Naive thymus-derived CD4-positive, alpha-beta T cell (primary cell): ENCODE results near the gene LRBA. TPM values are rescaled to one million over a fixed set of nuclear protein-coding genes. Genes with fewer than 3 reads are reported as not detected.

Experiments used
- ATAC-seq: fragments of 150-1000 bp; cut with Tn5 transposase; 2 replicates; pipeline ENCODE4 v1.10.0; 2021; ENCODE audit warnings: mild to moderate bottlenecking, moderate library complexity
- CTCF ChIA-PET: fragments of 350-600 bp; sonication (Branson Sonifier 250); formaldehyde crosslinking; loops from one replicate; lab custom pipeline; 2021; ENCODE audit warnings: antibody characterized with exemption; lab: Charles Lee
- POLR2A ChIA-PET: fragments of 350-600 bp; sonication (Branson Sonifier 250); formaldehyde crosslinking; loops from one replicate; lab custom pipeline; 2021; ENCODE audit warnings: antibody characterized with exemption, inconsistent platforms; lab: Charles Lee
- DNase-seq, 9 donors: peaks; one replicate each; pipeline versions ENCODE4 v3.0.0 to v3.0.0-alpha.2; 2020 to 2022; ENCODE audit warnings: mixed read lengths in 1 of 9
- H3K27ac ChIP-seq: one replicate; pipeline ENCODE4 v1.7.0; 2013; ENCODE audit warnings: mild to moderate bottlenecking, low read depth, low read length, moderate library complexity
- H3K27me3 ChIP-seq, 2 donors: one replicate each; pipeline ENCODE4 v1.7.0; 2013; ENCODE audit warnings: low read length in 2 of 2, mild to moderate bottlenecking in 2 of 2, moderate library complexity in 2 of 2; ENCODE audit not compliant: control insufficient read depth in 2 of 2, insufficient read depth in 2 of 2
- H3K36me3 ChIP-seq, 3 experiments: 1 replicate in 2 of 3; 2 replicates in 1 of 3; pipeline ENCODE4 v1.7.0; 2013; ENCODE audit warnings: low read length in 3 of 3, mild to moderate bottlenecking in 3 of 3, moderate library complexity in 1 of 3; ENCODE audit not compliant: insufficient read depth in 3 of 3, control insufficient read depth in 2 of 3
- H3K4me1 ChIP-seq, 2 donors: one replicate each; pipeline ENCODE4 v1.7.0; 2013; ENCODE audit warnings: low read length in 2 of 2, mild to moderate bottlenecking in 2 of 2, moderate library complexity in 1 of 2; ENCODE audit not compliant: control insufficient read depth in 2 of 2, insufficient read depth in 2 of 2
- H3K4me3 ChIP-seq: 2 replicates; pipeline ENCODE4 v1.7.0; 2013; ENCODE audit warnings: mild to moderate bottlenecking, low read length
- H3K9me3 ChIP-seq, 3 experiments: 1 replicate in 2 of 3; 2 replicates in 1 of 3; pipeline ENCODE4 v1.7.0; 2013; ENCODE audit warnings: low read length in 3 of 3; ENCODE audit not compliant: control insufficient read depth in 2 of 3
- H3K27ac Mint-ChIP-seq, 9 donors: one replicate each; pipeline ENCODE4 v1.8.0; 2020 to 2022; ENCODE audit warnings: mixed read lengths in 9 of 9, mild to moderate bottlenecking in 8 of 9, moderate library complexity in 5 of 9, inconsistent platforms in 2 of 9
- H3K27me3 Mint-ChIP-seq, 5 donors: one replicate each; pipeline ENCODE4 v1.8.0; 2021 to 2022; ENCODE audit warnings: mixed read lengths in 5 of 5, mild to moderate bottlenecking in 1 of 5
- H3K36me3 Mint-ChIP-seq, 5 donors: one replicate each; pipeline ENCODE4 v1.8.0; 2020 to 2022; ENCODE audit warnings: mixed read lengths in 5 of 5, mild to moderate bottlenecking in 3 of 5, inconsistent platforms in 1 of 5
- H3K4me1 Mint-ChIP-seq, 7 donors: one replicate each; pipeline ENCODE4 v1.8.0; 2020 to 2022; ENCODE audit warnings: mixed read lengths in 7 of 7, mild to moderate bottlenecking in 3 of 7, inconsistent platforms in 1 of 7
- H3K4me3 Mint-ChIP-seq, 10 donors: one replicate each; pipeline ENCODE4 v1.8.0; 2020 to 2022; ENCODE audit warnings: mild to moderate bottlenecking in 10 of 10, mixed read lengths in 10 of 10, moderate library complexity in 6 of 10, inconsistent platforms in 2 of 10
- H3K9me3 Mint-ChIP-seq, 11 donors: one replicate each; pipeline ENCODE4 v1.8.0; 2020 to 2022; ENCODE audit warnings: mixed read lengths in 11 of 11, mild to moderate bottlenecking in 4 of 11, inconsistent platforms in 1 of 11, moderate library complexity in 1 of 11
- intact Hi-C, 2 donors: fragments of 100-400 bp; cut with micrococcal nuclease; formaldehyde crosslinking; loops; one replicate each; pipeline ENCODE4 v1.15.1; 2023
- polyA plus RNA-seq, 2 donors: library from polyadenylated mRNA; unstranded; fragments of 300-500 nt; fragmentation: Illumina TruSeq; gene quantifications; one replicate each; pipeline ENCODE4 v1.2.3, GENCODE V29; 2021
- total RNA-seq, 6 experiments: library from RNA in 5 of 6; stranded (reverse) in 5 of 6; gene quantifications; 1 replicate in 5 of 6; 2 replicates in 1 of 6; pipeline ENCODE4 v1.2.3 and lab custom pipeline; 2021 to 2026

The LRBA gene
- total and polyA plus RNA-seq, 7 experiments from 2014 or later = 20.8 to 71.4 (median 58.4) TPM

- H3K4me1 ChIP-seq = no peaks in the 10 kb centered on the region
- ChIA-PET CTCF (no interaction called here), POLR2A (no interaction called here)
- Mint-ChIP-seq H3K4me3 (no peak overlapping the region), H3K27me3 (no peaks in the 10 kb centered on the region), H3K4me1 (peaks cover 0 to 12% (median 0%) of the 10 kb centered on the region in 7 donors), H3K27ac (no peak overlapping the region), H3K9me3 (peaks cover under 1 to 8% (median 4%) of the 10 kb centered on the region in 11 donors), H3K36me3 (peaks cover 11 to 53% (median 45%) of the 10 kb centered on the region in 5 donors)
- peaks cover 0 to 15% (median 0%) of the 10 kb centered on the region in 3 experiments for H3K36me3 ChIP-seq
- no peak for DNase-seq
- no peaks in the 10 kb centered on the region for H3K27me3 ChIP-seq
- intact Hi-C loops = no loop called here
- H3K4me3 ChIP-seq = no peak overlapping the region
- no peak overlapping the region for H3K27ac ChIP-seq
- ATAC-seq = no peak
- no peaks in the 10 kb centered on the region for H3K9me3 ChIP-seq
These were observed 294.0 kb downstream of the LRBA start for GRCh38 chr4:150720973-150721518.

- Histone ChIP-seq H3K4me3 (no peak overlapping the region), H3K36me3 (peaks cover 0 to 1% (median 0%) of the 10 kb centered on the region in 3 experiments), H3K27me3 (no peaks in the 10 kb centered on the region), H3K9me3 (no peaks in the 10 kb centered on the region), H3K4me1 (no peaks in the 10 kb centered on the region), H3K27ac (no peak overlapping the region)
- H3K27me3 Mint-ChIP-seq = no peaks in the 10 kb centered on the region
- H3K27ac Mint-ChIP-seq = no peak overlapping the region
- DNase-seq (no peak), ATAC-seq (no peak)
- H3K9me3 Mint-ChIP-seq = no peaks in the 10 kb centered on the region
- intact Hi-C loops = no loop called here
- ChIA-PET POLR2A (no interaction called here), CTCF (no interaction called here)
- peaks cover 0 to 42% (median 34%) of the 10 kb centered on the region in 5 donors for H3K36me3 Mint-ChIP-seq
- peaks cover 0 to 7% (median 0%) of the 10 kb centered on the region in 7 donors for H3K4me1 Mint-ChIP-seq
- H3K4me3 Mint-ChIP-seq = no peak overlapping the region
These were observed 297.1 kb downstream of the LRBA start for GRCh38 chr4:150717952-150718351.

GRCh38 chr4:150714462-150715438 is 300.3 kb downstream of the LRBA start:
- Mint-ChIP-seq H3K27me3 (no peaks in the 10 kb centered on the region), H3K36me3 (peaks cover 0 to 38% (median 22%) of the 10 kb centered on the region in 5 donors), H3K4me1 (peaks cover 0 to 4% (median 0%) of the 10 kb centered on the region in 7 donors), H3K9me3 (no peaks in the 10 kb centered on the region), H3K4me3 (no peak overlapping the region), H3K27ac (no peak overlapping the region)
- ChIA-PET CTCF (no interaction called here), POLR2A (no interaction called here)
- Histone ChIP-seq H3K9me3 (no peaks in the 10 kb centered on the region), H3K27ac (no peak overlapping the region), H3K4me3 (no peak overlapping the region), H3K27me3 (no peaks in the 10 kb centered on the region), H3K36me3 (no peaks in the 10 kb centered on the region), H3K4me1 (no peaks in the 10 kb centered on the region)
- ATAC-seq = no peak
- intact Hi-C loops = no loop called here
- DNase-seq = no peak

GRCh38 chr4:150713251-150713650 is 301.8 kb downstream of the LRBA start:
- intact Hi-C loops = loop anchor here in 1 of 2 donors (1.0 kb wide), 1 partner anchor 8 kb away; no protein-coding TSS in a partner anchor
- no peaks in the 10 kb centered on the region for H3K9me3 ChIP-seq

GRCh38 chr4:150710770-150711375 is 304.2 kb downstream of the LRBA start:
- H3K9me3 Mint-ChIP-seq = no peaks in the 10 kb centered on the region
- no peak for ATAC-seq
- H3K27me3 ChIP-seq = no peaks in the 10 kb centered on the region
- intact Hi-C loops = no loop called here
- no peak for DNase-seq
- H3K9me3 ChIP-seq = no peaks in the 10 kb centered on the region
- H3K27ac ChIP-seq = no peak overlapping the region
- H3K4me1 Mint-ChIP-seq = peaks cover 0 to 7% (median 0%) of the 10 kb centered on the region in 7 donors
- H3K36me3 ChIP-seq = no peaks in the 10 kb centered on the region
- no peaks in the 10 kb centered on the region for H3K4me1 ChIP-seq
- H3K27me3 Mint-ChIP-seq = no peaks in the 10 kb centered on the region
- peaks cover 0 to 32% (median 23%) of the 10 kb centered on the region in 5 donors for H3K36me3 Mint-ChIP-seq
- H3K4me3 ChIP-seq = no peak overlapping the region
- H3K27ac Mint-ChIP-seq = no peak overlapping the region
- POLR2A ChIA-PET = no interaction called here
- CTCF ChIA-PET = no interaction called here
- H3K4me3 Mint-ChIP-seq = no peak overlapping the region

More at GRCh38 chr4:150713251-150713650, 301.8 kb downstream of the LRBA start:
- POLR2A ChIA-PET = no interaction called here
- Mint-ChIP-seq H3K27ac (no peak overlapping the region), H3K4me3 (no peak overlapping the region), H3K36me3 (peaks cover 0 to 34% (median 22%) of the 10 kb centered on the region in 5 donors), H3K4me1 (peaks cover 0 to 7% (median 0%) of the 10 kb centered on the region in 7 donors), H3K27me3 (no peaks in the 10 kb centered on the region), H3K9me3 (no peaks in the 10 kb centered on the region)
- H3K4me3 ChIP-seq = no peak overlapping the region
- H3K36me3 ChIP-seq = no peaks in the 10 kb centered on the region
- CTCF ChIA-PET = no interaction called here
- DNase-seq (no peak), ATAC-seq (no peak)
- no peak overlapping the region for H3K27ac ChIP-seq
- no peaks in the 10 kb centered on the region for H3K4me1 ChIP-seq
- no peaks in the 10 kb centered on the region for H3K27me3 ChIP-seq

DNA sequence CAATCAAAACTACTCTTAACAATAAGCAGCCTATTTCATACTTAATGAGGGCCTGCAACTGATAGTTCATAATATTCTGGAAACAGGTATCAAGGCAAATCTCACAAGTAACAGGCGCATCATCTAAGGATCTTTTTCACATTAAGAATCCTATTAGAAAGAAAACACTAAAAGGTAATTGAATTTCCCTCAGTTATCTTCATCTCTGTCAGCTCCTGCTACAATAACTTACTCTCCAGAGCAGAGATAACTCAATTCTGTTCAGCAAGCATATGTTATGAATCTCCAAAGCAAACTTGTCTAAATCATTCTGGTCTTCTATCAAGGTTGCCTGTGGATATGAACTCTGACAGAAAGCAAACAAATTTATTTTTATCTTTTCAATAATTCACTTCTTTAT is 307.1 kb downstream of the LRBA start:
- POLR2A ChIA-PET = no interaction called here
- ATAC-seq = no peak

More for the DNA sequence above, 307.1 kb downstream of the LRBA start:
- H3K9me3 ChIP-seq = no peaks in the 10 kb centered on the region
- no peak overlapping the region for H3K27ac ChIP-seq
- H3K27me3 ChIP-seq = no peaks in the 10 kb centered on the region
- no peak for DNase-seq
- Mint-ChIP-seq H3K27ac (no peak overlapping the region), H3K4me1 (peaks cover 0 to 7% (median 0%) of the 10 kb centered on the region in 7 donors), H3K36me3 (peaks cover 0 to 25% (median 9%) of the 10 kb centered on the region in 5 donors), H3K27me3 (no peaks in the 10 kb centered on the region), H3K4me3 (no peak overlapping the region), H3K9me3 (no peaks in the 10 kb centered on the region)
- H3K36me3 ChIP-seq = no peaks in the 10 kb centered on the region
- intact Hi-C loops = no loop called here
- no peaks in the 10 kb centered on the region for H3K4me1 ChIP-seq
- no peak overlapping the region for H3K4me3 ChIP-seq
- CTCF ChIA-PET = no interaction called here
